ENCODE results near the gene KCNK5.

GRCh38 chr6:39274903-39275302 is 45.6 kb upstream of the KCNK5 start:
- TF ChIP-seq CTCF (IDR thresholded peaks at IDR 0.05) (no peak), POLR2A (IDR thresholded peaks at IDR 0.05) (no peak)
